Right renal cortex interstitium (tissue), 3 donors: Measurements from ENCODE around the gene FRYL. TPM values are rescaled to one million over a fixed set of nuclear protein-coding genes. Genes with fewer than 3 reads are reported as not detected.
"Not testable (repeated sequence)": the region's sequence is repeated elsewhere in the genome, so short reads cannot be mapped to it uniquely, and the experiment has no call there.

Experiments
- DNase-seq, 3 donors: peaks; one replicate each; pipeline ENCODE4 v3.0.0-alpha.2; 2013; ENCODE audit warnings: low read depth in 3 of 3, low spot score in 2 of 3
- polyA plus RNA-seq, 3 donors: library from polyadenylated mRNA; unstranded; fragments of 120-200 nt; gene quantifications; one replicate each; pipeline ENCODE4 v1.2.1, GENCODE V29; 2013; ENCODE audit not compliant: insufficient read length in 3 of 3

FRYL gene
- polyA plus RNA-seq, 3 donors: 43.2 to 52.5 (median 45.4) TPM

- DNase-seq: no peak
Measured at GRCh38 chr4:48668254-48669017, 111.6 kb downstream of the FRYL start.

GRCh38 chr4:48667148-48667547, 112.9 kb downstream of the FRYL start:
- no peak for DNase-seq

GRCh38 chr4:48665555-48666186, 114.4 kb downstream of the FRYL start:
- no peak for DNase-seq

- no peak for DNase-seq
Measured at GRCh38 chr4:48664938-48665337, 115.1 kb downstream of the FRYL start.

- DNase-seq: no peak
Measured at GRCh38 chr4:48661391-48661790, 118.7 kb downstream of the FRYL start.

GRCh38 chr4:48660347-48660746, 119.7 kb downstream of the FRYL start:
- no peak for DNase-seq

GRCh38 chr4:48654015-48654664, 125.9 kb downstream of the FRYL start:
- DNase-seq: no peak

GRCh38 chr4:48653217-48654014, 126.7 kb downstream of the FRYL start:
- DNase-seq: no peak

- no peak for DNase-seq
Measured at GRCh38 chr4:48651914-48652313, 128.2 kb downstream of the FRYL start.

- no peak for DNase-seq
Measured at GRCh38 chr4:48649505-48649904, 130.6 kb downstream of the FRYL start.

GRCh38 chr4:48645225-48645794, 134.8 kb downstream of the FRYL start:
- DNase-seq: no peak

GRCh38 chr4:48642421-48643374, 137.4 kb downstream of the FRYL start:
- DNase-seq: no peak

- no peak for DNase-seq
Measured at GRCh38 chr4:48641401-48641800, 138.7 kb downstream of the FRYL start.

GRCh38 chr4:48640699-48641098, 139.4 kb downstream of the FRYL start:
- no peak for DNase-seq

GRCh38 chr4:48640225-48640624, 139.9 kb downstream of the FRYL start:
- no peak for DNase-seq

GRCh38 chr4:48639807-48640206, 140.3 kb downstream of the FRYL start:
- no peak for DNase-seq

- DNase-seq: not testable (repeated sequence)
Measured at GRCh38 chr4:48638586-48638985, 141.5 kb downstream of the FRYL start.

GRCh38 chr4:48636911-48637310, 143.2 kb downstream of the FRYL start:
- DNase-seq: no peak

- DNase-seq: no peak
Measured at GRCh38 chr4:48635980-48636379, 144.1 kb downstream of the FRYL start.

- no peak for DNase-seq
Measured at GRCh38 chr4:48635310-48635709, 144.8 kb downstream of the FRYL start.
